ENCODE measurements around the gene IGF2BP3.

DNA sequence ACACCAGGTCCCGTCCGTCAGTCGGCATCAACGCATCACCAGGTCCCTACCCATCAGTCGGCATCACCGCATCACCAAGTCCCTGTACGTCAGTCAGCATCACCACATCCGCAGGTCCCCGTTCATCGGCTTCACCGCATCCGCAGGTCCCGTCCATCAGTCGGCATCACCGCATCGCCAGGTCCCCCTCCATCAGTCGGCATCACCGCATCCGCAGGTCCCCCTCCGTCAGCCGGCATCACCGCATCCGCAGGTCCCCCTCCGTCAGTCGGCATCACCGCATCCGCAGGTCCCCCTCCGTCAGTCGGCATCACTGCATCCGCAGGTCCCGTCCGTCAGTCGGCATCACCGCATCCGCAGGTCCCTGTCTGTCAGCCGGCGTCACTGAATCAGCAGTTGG lies 55.1 kb downstream of the IGF2BP3 start:
- TF ChIP-seq, protein P1, sequence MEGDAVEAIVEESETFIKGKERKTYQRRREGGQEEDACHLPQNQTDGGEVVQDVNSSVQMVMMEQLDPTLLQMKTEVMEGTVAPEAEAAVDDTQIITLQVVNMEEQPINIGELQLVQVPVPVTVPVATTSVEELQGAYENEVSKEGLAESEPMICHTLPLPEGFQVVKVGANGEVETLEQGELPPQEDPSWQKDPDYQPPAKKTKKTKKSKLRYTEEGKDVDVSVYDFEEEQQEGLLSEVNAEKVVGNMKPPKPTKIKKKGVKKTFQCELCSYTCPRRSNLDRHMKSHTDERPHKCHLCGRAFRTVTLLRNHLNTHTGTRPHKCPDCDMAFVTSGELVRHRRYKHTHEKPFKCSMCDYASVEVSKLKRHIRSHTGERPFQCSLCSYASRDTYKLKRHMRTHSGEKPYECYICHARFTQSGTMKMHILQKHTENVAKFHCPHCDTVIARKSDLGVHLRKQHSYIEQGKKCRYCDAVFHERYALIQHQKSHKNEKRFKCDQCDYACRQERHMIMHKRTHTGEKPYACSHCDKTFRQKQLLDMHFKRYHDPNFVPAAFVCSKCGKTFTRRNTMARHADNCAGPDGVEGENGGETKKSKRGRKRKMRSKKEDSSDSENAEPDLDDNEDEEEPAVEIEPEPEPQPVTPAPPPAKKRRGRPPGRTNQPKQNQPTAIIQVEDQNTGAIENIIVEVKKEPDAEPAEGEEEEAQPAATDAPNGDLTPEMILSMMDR (IDR thresholded peaks at IDR 0.05) = no peak
- TF ChIP-seq POLR2AphosphoS5 (IDR thresholded peaks at IDR 0.05) (no peak), POLR2A (IDR thresholded peaks at IDR 0.05) (no peak)

Data from breast epithelium (tissue), 3 donors.